Stimulated activated CD8-positive, alpha-beta memory T cell treated with anti-CD3 and anti-CD28 coated beads, Interleukin-7, amount 100 ng/mL, for 4 hours (primary cell): ENCODE measurements around the gene RAB3A.
"Not testable (repeated sequence)": the region's sequence is repeated elsewhere in the genome, so short reads cannot be mapped to it uniquely, and the experiment has no call there.

ENCODE experiments used
- DNase-seq, 2 donors: peaks; one replicate each; pipeline ENCODE4 v3.0.0-alpha.2; 2020; ENCODE audit warnings: low read depth in 2 of 2

Gene RAB3A

GRCh38 chr19:18223860-18224524 is 20.1 kb upstream of the RAB3A start:
- no peak for DNase-seq

- no peak for DNase-seq
Observed at GRCh38 chr19:18221815-18222725, 18.2 kb upstream of the RAB3A start.

GRCh38 chr19:18220632-18221275 is 16.9 kb upstream of the RAB3A start:
- no peak for DNase-seq

GRCh38 chr19:18219911-18220631 is 16.2 kb upstream of the RAB3A start:
- DNase-seq: no peak

DNA sequence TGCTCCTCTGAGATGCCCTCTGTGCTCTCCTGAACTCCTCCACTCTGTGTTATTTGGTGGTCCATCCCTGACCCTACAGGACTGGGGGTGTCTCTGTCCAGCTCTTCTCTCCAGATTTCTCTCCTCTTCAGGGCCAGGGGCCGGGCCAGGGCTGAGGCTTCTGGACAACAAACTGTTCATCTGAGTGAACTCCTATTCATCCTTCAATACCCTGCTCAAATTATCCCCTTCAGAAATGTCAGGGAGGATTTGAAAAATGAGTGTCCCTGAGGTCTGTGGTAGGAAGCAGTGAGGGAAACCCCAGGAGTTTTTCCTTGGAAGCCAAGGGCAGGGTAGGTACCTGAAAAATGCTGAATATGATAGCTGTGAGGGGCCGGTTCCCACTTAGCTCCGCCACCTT is 14.8 kb upstream of the RAB3A start:
- no peak for DNase-seq

- DNase-seq: no peak
Observed at GRCh38 chr19:18218159-18218558, 14.3 kb upstream of the RAB3A start.

- DNase-seq: no peak
Observed at GRCh38 chr19:18216789-18217188, 12.9 kb upstream of the RAB3A start.

- DNase-seq: no peak
Observed at GRCh38 chr19:18214779-18215433, 11.1 kb upstream of the RAB3A start.

GRCh38 chr19:18211683-18212082 is 7.8 kb upstream of the RAB3A start:
- no peak for DNase-seq

- not testable (repeated sequence) for DNase-seq
Observed at GRCh38 chr19:18209912-18210311, 6.1 kb upstream of the RAB3A start.

DNA sequence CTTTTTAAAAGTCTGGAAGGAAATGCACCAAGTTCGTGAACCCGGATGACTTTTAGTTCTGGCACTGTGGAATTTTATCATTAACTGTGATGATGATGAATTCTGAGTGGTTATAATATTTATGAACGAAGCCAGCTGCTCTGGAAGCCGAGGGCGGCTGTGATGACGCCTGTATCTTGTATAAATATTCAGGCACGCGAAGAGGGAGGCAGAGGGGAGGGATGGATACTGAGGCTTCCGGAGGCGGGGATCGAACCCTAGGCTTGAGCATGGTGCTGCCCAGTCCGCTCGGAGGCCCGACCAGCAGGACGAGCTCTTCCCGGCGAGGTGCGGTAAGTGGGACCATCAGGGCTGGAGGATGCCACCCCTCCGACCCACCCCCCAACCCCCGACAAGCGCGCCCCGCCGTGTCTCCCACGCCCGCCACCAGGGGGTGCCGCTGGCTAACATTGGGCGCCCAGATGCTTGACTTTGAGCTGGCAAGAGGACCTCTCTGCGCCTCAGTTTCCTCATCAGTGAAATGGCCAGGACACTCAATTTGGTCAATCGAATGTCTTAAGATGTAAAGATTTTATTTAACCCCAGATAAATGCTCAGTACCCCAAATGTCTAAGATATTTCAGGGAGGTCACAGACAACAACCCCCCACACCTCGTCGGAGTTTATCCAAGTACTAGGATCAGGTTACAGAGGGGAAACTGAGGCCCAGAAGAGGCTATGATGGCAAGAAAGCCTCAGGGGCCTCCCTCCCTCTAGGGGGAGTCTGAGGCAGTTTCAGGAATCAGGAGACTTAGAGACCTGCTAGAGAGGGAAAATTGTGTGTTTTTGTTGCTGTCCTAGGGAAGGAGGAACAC is 4.5 kb upstream of the RAB3A start:
- peak in 1 of 2 donors; percentile 23 for DNase-seq

- no peak for DNase-seq
Observed at GRCh38 chr19:18206018-18206417, 2.2 kb upstream of the RAB3A start.

DNA sequence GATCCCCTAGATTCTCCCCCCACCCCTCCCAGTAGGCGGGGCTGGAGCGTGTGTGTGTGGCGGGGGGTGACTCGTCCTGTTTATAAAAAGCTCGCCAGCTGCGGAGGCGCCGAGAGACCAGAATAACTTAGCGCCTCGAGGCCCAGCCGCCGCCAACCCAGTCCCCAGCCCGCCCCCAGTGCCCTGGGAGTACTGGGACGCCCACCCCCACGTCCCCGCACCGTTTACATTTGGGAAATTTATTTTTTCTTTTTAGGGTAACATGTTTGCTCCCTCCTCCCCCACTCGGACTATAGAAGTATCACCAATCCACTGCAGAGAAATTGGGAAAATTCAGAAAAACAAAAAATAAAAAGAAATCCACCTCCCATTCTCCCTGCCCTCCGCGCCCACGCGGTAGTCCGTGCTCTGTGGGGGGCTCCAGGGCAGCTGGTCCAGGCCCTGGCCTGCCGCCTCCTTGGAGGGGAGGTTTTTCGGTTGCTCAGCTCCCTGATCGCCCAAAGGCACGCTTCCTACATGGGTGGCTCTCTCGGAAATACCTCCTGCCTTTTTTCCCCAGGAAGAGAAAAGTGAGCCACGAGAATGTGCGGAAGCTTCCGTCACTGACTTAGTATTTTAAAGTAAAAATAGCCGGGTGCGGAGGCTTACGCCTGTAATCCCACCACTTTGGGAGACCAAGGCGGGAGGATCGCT is 1.5 kb upstream of the RAB3A start:
- DNase-seq: peak; percentile 31 to 53

DNA sequence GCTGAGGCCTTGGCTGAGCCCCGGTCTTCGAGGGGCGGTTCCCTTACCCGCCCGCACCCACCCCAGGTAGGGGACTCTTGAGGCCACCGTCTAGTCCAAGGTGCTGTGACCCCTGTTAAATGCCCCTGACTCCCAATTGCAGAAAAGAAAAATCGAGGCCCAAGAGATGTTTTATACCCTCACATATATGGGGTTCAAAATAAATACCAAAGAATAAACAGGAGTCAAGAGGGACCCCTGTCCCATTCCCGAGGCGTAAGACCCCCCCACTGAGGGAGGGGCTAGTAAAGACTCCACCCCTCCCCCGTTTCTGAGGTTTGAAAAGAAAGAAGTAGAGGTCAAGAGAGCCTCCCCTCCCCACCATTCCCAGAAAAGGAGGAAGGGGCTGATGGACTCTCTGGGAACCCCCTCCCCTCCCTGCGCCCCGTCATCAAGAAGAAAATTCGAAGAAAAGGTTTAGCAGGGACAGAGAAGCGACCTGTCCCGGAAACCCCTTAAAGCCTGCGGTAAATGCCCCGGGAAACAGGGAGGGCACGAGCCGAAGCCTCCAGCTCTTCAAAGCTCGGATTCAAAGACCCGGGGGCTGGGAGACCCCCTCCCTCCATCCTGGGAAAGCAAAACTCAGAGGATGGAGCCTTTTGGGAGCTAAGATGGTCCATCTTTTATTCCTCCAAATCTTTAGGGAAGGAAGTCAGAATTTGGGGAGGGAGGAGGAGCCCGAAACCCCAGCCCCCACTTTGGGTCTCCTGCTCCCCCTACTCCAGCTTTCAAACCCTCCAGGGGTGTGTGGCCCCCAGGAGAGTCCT is 755 bp upstream of the RAB3A start:
- no peak for DNase-seq

DNA sequence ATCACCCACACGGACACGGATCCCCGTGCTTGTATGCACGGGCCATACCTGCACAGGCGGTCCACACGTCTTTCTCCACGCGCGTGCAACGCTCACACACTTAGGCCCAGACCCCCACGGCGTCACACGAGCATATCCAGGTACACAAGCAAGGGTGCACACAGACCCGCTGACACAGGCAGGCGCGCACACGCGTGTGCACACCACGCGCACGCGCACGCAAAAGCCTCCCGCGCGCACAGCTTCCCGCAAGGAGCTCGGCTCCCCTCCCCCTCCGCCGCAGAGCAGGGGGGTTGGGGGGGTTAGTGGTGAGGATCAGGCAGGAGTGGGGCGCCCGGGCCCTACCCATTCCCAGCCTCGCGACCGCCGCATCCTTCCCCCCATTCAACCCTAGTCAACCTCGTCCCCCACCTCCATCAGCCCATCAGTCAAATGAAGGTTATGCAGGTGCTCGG is 407 bp downstream of the RAB3A start:
- no peak for DNase-seq

DNA sequence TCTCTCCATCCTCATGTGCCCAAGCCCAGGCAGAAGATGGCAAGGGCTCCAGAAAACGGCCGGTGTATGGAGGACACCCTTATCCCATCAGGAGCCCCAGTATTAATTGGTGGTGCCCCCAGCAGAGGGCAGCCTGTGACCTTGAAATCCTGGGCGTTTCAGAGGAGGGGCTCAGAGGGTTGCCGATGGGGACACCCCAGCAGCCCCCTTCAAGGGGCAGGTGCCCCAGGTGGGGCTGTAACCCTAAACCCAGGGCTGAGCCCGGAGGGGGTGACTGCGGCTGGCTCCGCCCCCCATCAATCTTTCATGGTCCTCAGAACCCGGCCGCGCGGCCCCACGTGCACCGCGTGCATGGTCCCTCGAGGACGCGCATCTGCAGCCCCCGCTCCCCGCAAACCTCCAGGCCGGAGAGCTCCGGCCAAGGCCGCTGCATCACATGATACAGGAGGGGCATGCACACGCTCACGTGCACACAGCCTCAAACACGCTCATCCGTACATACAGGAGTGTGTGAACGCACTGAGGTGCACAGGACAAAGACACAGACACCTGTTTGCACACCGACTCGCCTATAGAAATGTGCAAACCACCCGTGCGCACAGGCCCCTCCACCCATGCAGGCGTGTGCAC is 949 bp downstream of the RAB3A start:
- DNase-seq: no peak

DNA sequence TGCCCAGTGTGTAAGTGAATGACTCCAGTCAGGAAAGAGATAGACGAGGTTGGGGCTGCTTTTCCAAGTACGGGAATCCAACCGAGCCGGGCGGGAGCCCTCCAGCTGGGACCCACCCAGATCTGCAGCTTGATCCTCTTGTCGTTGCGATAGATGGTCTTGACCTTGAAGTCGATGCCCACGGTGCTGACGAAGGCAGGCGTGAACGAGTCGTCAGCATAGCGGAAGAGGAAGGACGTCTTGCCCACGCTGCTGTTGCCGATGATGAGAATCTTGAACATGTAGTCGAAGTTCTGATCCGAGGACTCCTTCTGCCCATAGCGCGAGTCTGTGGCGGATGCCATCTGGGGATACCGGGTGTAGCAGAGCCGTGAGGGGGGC is 1.5 kb downstream of the RAB3A start:
- DNase-seq: no peak

DNA sequence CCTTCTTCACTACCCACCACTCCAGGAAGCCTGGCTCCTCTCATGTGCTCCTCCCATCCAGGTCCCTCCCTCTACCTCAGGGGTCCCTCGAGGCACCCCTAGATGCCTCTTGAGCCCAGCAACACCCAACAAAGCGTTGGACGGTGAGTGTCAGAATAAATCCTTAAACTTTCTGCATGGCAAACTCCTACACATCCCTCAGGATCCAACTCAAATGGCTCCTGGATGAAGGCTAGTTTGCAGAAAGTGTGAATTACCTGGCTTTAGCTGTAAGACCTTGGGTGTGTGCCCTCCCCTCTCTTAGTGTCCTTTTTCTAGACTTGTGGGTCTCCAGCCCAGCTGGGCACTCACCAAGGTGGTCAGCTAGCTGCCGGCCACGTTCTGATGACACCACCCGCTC is 5.5 kb downstream of the RAB3A start:
- DNase-seq: no peak

- no peak for DNase-seq
Observed at GRCh38 chr19:18197941-18198340, 5.9 kb downstream of the RAB3A start.
